ENCODE measurements around the gene VEPH1.

DNA sequence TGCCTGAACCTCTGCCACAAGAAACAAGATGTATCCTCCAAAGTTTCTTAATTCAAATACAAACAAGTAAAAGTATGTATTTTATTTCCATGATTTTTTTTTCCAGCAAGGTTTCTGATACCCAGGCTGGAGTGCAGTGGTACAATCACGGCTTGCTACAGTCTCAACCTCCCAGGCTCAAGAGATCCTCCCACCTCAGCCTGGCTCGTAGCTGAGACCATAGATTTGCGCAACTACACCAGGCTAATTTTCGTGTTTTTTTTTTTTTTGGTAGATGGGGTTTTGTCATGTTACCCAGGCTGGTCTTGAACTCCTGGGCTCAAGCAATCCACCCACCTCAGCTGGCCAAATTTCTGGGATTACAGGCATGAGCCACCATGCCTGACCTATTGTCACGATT lies 12.2 kb upstream of the VEPH1 start:
- TF ChIP-seq, protein P1, sequence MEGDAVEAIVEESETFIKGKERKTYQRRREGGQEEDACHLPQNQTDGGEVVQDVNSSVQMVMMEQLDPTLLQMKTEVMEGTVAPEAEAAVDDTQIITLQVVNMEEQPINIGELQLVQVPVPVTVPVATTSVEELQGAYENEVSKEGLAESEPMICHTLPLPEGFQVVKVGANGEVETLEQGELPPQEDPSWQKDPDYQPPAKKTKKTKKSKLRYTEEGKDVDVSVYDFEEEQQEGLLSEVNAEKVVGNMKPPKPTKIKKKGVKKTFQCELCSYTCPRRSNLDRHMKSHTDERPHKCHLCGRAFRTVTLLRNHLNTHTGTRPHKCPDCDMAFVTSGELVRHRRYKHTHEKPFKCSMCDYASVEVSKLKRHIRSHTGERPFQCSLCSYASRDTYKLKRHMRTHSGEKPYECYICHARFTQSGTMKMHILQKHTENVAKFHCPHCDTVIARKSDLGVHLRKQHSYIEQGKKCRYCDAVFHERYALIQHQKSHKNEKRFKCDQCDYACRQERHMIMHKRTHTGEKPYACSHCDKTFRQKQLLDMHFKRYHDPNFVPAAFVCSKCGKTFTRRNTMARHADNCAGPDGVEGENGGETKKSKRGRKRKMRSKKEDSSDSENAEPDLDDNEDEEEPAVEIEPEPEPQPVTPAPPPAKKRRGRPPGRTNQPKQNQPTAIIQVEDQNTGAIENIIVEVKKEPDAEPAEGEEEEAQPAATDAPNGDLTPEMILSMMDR (IDR thresholded peaks at IDR 0.05), result no peak
- TF ChIP-seq, protein P2, sequence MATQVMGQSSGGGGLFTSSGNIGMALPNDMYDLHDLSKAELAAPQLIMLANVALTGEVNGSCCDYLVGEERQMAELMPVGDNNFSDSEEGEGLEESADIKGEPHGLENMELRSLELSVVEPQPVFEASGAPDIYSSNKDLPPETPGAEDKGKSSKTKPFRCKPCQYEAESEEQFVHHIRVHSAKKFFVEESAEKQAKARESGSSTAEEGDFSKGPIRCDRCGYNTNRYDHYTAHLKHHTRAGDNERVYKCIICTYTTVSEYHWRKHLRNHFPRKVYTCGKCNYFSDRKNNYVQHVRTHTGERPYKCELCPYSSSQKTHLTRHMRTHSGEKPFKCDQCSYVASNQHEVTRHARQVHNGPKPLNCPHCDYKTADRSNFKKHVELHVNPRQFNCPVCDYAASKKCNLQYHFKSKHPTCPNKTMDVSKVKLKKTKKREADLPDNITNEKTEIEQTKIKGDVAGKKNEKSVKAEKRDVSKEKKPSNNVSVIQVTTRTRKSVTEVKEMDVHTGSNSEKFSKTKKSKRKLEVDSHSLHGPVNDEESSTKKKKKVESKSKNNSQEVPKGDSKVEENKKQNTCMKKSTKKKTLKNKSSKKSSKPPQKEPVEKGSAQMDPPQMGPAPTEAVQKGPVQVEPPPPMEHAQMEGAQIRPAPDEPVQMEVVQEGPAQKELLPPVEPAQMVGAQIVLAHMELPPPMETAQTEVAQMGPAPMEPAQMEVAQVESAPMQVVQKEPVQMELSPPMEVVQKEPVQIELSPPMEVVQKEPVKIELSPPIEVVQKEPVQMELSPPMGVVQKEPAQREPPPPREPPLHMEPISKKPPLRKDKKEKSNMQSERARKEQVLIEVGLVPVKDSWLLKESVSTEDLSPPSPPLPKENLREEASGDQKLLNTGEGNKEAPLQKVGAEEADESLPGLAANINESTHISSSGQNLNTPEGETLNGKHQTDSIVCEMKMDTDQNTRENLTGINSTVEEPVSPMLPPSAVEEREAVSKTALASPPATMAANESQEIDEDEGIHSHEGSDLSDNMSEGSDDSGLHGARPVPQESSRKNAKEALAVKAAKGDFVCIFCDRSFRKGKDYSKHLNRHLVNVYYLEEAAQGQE (IDR thresholded peaks at IDR 0.05; ENCODE audit: insufficient read depth in 1 of 2, low read depth in 2 of 2, low read length in 1 of 2), result no peak
- no peak for TF ChIP-seq POLR2AphosphoS5 (IDR thresholded peaks at IDR 0.05; ENCODE audit: low read depth, low read length)
